Right kidney (tissue), 9 donors: ENCODE data around the gene FAM168B.
A peak's percentile ranks its signal among the peaks of the same experiment; 100 is the strongest.
"Not testable (repeated sequence)": the region's sequence is repeated elsewhere in the genome, so short reads cannot be mapped to it uniquely, and the experiment has no call there.

Experiments
- DNase-seq: peaks from one replicate; pipeline ENCODE4 v3.0.0-alpha.2; 2016
- long read RNA-seq, 8 donors: transcript quantifications; one replicate each; lab custom pipeline, GENCODE V29; 2026

Gene FAM168B
- long read RNA-seq, donor 1, transcript FAM168B-201 (7 exons, 944 nt), result major isoform, 19 of 47 reads
- long read RNA-seq, donor 1, partial matches to known transcripts, result 28 of 47 reads
- long read RNA-seq, donor 1, other reads (novel, unspliced or antisense), result 0 of 47 reads
- long read RNA-seq, donor 2, transcript FAM168B-201 (7 exons, 944 nt), result major isoform, 11 of 41 reads
- long read RNA-seq, donor 2, partial matches to known transcripts, result 30 of 41 reads
- long read RNA-seq, donor 2, other reads (novel, unspliced or antisense), result 0 of 41 reads
- long read RNA-seq, donor 3, full-length matches to known transcripts, result 12 of 21 reads
- long read RNA-seq, donor 3, partial matches to known transcripts, result 9 of 21 reads
- long read RNA-seq, donor 3, other reads (novel, unspliced or antisense), result 0 of 21 reads
- long read RNA-seq, donor 4, full-length matches to known transcripts, result 14 of 42 reads
- long read RNA-seq, donor 4, partial matches to known transcripts, result 28 of 42 reads
- long read RNA-seq, donor 4, other reads (novel, unspliced or antisense), result 0 of 42 reads
- long read RNA-seq, donor 5, full-length matches to known transcripts, result 32 of 53 reads
- long read RNA-seq, donor 5, partial matches to known transcripts, result 21 of 53 reads
- long read RNA-seq, donor 5, other reads (novel, unspliced or antisense), result 0 of 53 reads
- long read RNA-seq, donor 6, full-length matches to known transcripts, result 14 of 72 reads
- long read RNA-seq, donor 6, partial matches to known transcripts, result 58 of 72 reads
- long read RNA-seq, donor 6, other reads (novel, unspliced or antisense), result 0 of 72 reads
- long read RNA-seq, donor 7, full-length matches to known transcripts, result 19 of 83 reads
- long read RNA-seq, donor 7, partial matches to known transcripts, result 64 of 83 reads
- long read RNA-seq, donor 7, other reads (novel, unspliced or antisense), result 0 of 83 reads
- long read RNA-seq, donor 8, transcript FAM168B-201 (7 exons, 944 nt), result major isoform, 14 of 38 reads
- long read RNA-seq, donor 8, partial matches to known transcripts, result 24 of 38 reads
- long read RNA-seq, donor 8, other reads (novel, unspliced or antisense), result 0 of 38 reads

- peak; percentile 99 for DNase-seq
Measured at GRCh38 chr2:131093006-131093695, at the start of gene FAM168B. Gene FAM168B (minus strand): TSS chr2:131093460. CDS start chr2:131082646, 10,814 bp downstream.

GRCh38 chr2:131142849-131143248, 49.6 kb upstream of the FAM168B start:
- no peak for DNase-seq

GRCh38 chr2:131140581-131140980, 47.3 kb upstream of the FAM168B start:
- DNase-seq, result no peak

GRCh38 chr2:131132729-131133128, 39.5 kb upstream of the FAM168B start:
- no peak for DNase-seq

GRCh38 chr2:131130298-131130596, 37.0 kb upstream of the FAM168B start:
- DNase-seq, result no peak

- no peak for DNase-seq
Measured at GRCh38 chr2:131127981-131128380, 34.7 kb upstream of the FAM168B start.

GRCh38 chr2:131127076-131127475, 33.8 kb upstream of the FAM168B start:
- no peak for DNase-seq

- no peak for DNase-seq
Measured at GRCh38 chr2:131126436-131126835, 33.2 kb upstream of the FAM168B start.

GRCh38 chr2:131125195-131125757, 32.0 kb upstream of the FAM168B start:
- DNase-seq, result no peak

- no peak for DNase-seq
Measured at GRCh38 chr2:131123192-131123591, 29.9 kb upstream of the FAM168B start.

- no peak for DNase-seq
Measured at GRCh38 chr2:131122496-131122895, 29.2 kb upstream of the FAM168B start.

GRCh38 chr2:131121464-131121863, 28.2 kb upstream of the FAM168B start:
- no peak for DNase-seq

GRCh38 chr2:131120815-131121317, 27.6 kb upstream of the FAM168B start:
- DNase-seq, result no peak

- no peak for DNase-seq
Measured at GRCh38 chr2:131115752-131116151, 22.5 kb upstream of the FAM168B start.

GRCh38 chr2:131114950-131115349, 21.7 kb upstream of the FAM168B start:
- DNase-seq, result not testable (repeated sequence)

GRCh38 chr2:131113566-131114227, 20.4 kb upstream of the FAM168B start:
- no peak for DNase-seq

GRCh38 chr2:131112529-131112928, 19.3 kb upstream of the FAM168B start:
- no peak for DNase-seq

- DNase-seq, result peak; percentile 45
Measured at GRCh38 chr2:131105950-131106801, 12.9 kb upstream of the FAM168B start.

GRCh38 chr2:131105156-131105949, 12.1 kb upstream of the FAM168B start, which contains the start of gene PLEKHB2:
Gene PLEKHB2 (plus strand): TSS chr2:131105336. CDS start chr2:131120942, 15,606 bp downstream.
- peak; percentile 99 for DNase-seq
